GM19193 (cell line): ENCODE measurements around the gene ARFGAP1.

Experiments
- POLR2A ChIP-seq: IDR thresholded peaks from 4 replicates; pipeline ENCODE4 v1.6.1; 2011; ENCODE audit not compliant: insufficient read depth, insufficient read length; ENCODE audit errors: extremely low read depth

The ARFGAP1 gene

GRCh38 chr20:63310265-63310991 is 37.8 kb downstream of the ARFGAP1 start:
- TF ChIP-seq POLR2A: no peak

GRCh38 chr20:63311186-63311832 is 38.7 kb downstream of the ARFGAP1 start:
- no peak for TF ChIP-seq POLR2A

- TF ChIP-seq POLR2A: no peak
Observed at GRCh38 chr20:63311833-63312243, 39.2 kb downstream of the ARFGAP1 start.

- TF ChIP-seq POLR2A: no peak
Observed at GRCh38 chr20:63312273-63312672, 39.7 kb downstream of the ARFGAP1 start.

GRCh38 chr20:63312690-63313348 is 40.2 kb downstream of the ARFGAP1 start:
- no peak for TF ChIP-seq POLR2A

- TF ChIP-seq POLR2A: no peak
Observed at GRCh38 chr20:63313349-63314014, 40.9 kb downstream of the ARFGAP1 start.

- TF ChIP-seq POLR2A: no peak
Observed at GRCh38 chr20:63314015-63314471, 41.4 kb downstream of the ARFGAP1 start.

GRCh38 chr20:63314566-63315239 is 42.1 kb downstream of the ARFGAP1 start:
- TF ChIP-seq POLR2A: no peak

GRCh38 chr20:63315240-63315689 is 42.7 kb downstream of the ARFGAP1 start:
- TF ChIP-seq POLR2A: no peak

- no peak for TF ChIP-seq POLR2A
Observed at GRCh38 chr20:63315731-63316491, 43.3 kb downstream of the ARFGAP1 start.

- TF ChIP-seq POLR2A: no peak
Observed at GRCh38 chr20:63316502-63316921, 43.9 kb downstream of the ARFGAP1 start.

- TF ChIP-seq POLR2A: no peak
Observed at GRCh38 chr20:63317061-63317460, 44.4 kb downstream of the ARFGAP1 start.

- TF ChIP-seq POLR2A: no peak
Observed at GRCh38 chr20:63317601-63318291, 45.1 kb downstream of the ARFGAP1 start.
